ENCODE results near the gene P3H1.

GRCh38 chr1:42732126-42732680 is 34.6 kb downstream of the P3H1 start:
- no peak for TF ChIP-seq EGR2 (tag by site-specific recombination; IDR thresholded peaks at IDR 0.05; ENCODE audit: low read depth)
- TF ChIP-seq ZBTB49 (tag by site-specific recombination; IDR thresholded peaks at IDR 0.05; ENCODE audit: low read depth) = no peak
- TF ChIP-seq RBAK (tag by site-specific recombination; IDR thresholded peaks at IDR 0.05) = no peak
- no peak for TF ChIP-seq CTCF (tag by site-specific recombination; IDR thresholded peaks at IDR 0.05)
- no peak for TF ChIP-seq ZFP41 (tag by site-specific recombination; IDR thresholded peaks at IDR 0.05; ENCODE audit: borderline replicate concordance)
- no peak for TF ChIP-seq ZNF26 (tag by site-specific recombination; IDR thresholded peaks at IDR 0.05)
- TF ChIP-seq ZNF571 (tag by site-specific recombination; IDR thresholded peaks at IDR 0.05) = no peak
- TF ChIP-seq ZBTB8A (tag by site-specific recombination; IDR thresholded peaks at IDR 0.05) = no peak
- TF ChIP-seq ZNF274 (IDR thresholded peaks at IDR 0.05; ENCODE audit: low read length) = no peak
- TF ChIP-seq ZNF274 (tag by site-specific recombination; IDR thresholded peaks at IDR 0.05; ENCODE audit: borderline replicate concordance) = no peak
- no peak for TF ChIP-seq TRIM28 (IDR thresholded peaks at IDR 0.05; ENCODE audit: borderline replicate concordance, low read length)
- no peak for TF ChIP-seq AEBP2 (tag by site-specific recombination; IDR thresholded peaks at IDR 0.05; ENCODE audit: borderline replicate concordance)
- TF ChIP-seq SP2 (tag by site-specific recombination; IDR thresholded peaks at IDR 0.05) = no peak
- TF ChIP-seq PRDM1 (tag by site-specific recombination; IDR thresholded peaks at IDR 0.05) = no peak
